ENCODE data around the gene MVD. TPM values are rescaled to one million over a fixed set of nuclear protein-coding genes. Genes with fewer than 3 reads are reported as not detected.

MVD gene
- total and polyA plus RNA-seq, 4 experiments from 2014 or later = 15.6 to 57.0 (median 35.9) TPM

DNA sequence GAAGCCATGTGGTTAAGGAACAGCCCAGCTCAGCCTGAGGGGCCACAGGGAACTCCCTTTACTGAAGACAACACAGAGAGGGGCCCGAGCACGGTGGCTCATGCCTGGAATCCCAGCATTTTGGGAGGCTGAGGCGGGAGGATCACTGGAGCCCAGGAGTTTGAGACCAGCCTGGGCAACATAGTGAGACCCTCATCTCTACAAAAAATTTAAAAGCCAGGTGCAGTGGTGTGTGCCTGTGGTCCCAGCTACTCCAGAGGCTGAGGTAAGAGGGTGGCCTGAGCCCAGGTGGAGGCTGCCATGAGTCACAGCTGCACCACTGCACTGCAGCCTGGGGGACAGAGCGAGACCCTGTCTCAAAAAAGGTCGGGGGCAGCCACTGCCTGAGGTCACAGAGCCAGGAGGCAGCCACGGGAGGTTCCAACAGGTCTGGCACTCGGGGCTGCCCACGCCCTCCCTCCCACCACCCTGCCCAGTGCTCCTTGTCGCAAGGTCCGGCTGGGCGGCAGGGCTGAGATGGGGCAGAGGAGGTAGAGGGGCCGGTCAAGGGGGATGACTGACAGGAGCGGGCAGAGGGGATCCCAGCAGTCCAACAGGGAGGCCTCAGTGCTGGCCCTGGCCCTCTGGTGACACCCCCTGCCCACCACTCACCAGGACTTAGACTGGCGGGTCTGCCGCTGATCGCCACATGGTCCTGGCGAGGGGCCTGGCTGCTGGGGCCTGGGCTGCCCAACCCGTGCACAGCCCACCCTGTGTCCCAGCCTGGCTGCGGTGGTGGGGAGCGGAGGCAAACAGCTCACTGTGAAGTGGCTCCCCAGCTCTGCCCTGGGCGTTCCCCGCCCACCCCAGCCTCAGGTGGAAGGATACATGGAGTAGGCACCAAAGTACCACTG, 15.5 kb downstream of the MVD start:
- Mint-ChIP-seq H3K4me1 (peaks cover 12 to 30% (median 20%) of the 10 kb centered on the region in 4 donors), H3K4me3 (peak overlapping the region in 2 of 8 donors; percentile 10 to 17), H3K9me3 (peaks cover 0 to 2% (median 0%) of the 10 kb centered on the region in 8 donors), H3K27me3 (no peaks in the 10 kb centered on the region), H3K27ac (peak overlapping the region in 1 of 7 donors; percentile 57), H3K36me3 (peaks cover 17 to 22% of the 10 kb centered on the region in 2 donors)
- DNase-seq = no peak
- Histone ChIP-seq H3K4me3 (ENCODE audit: low read length in 2 of 2) (no peak overlapping the region), H3K27ac (ENCODE audit: low read depth, low read length) (no peak overlapping the region), H3K27me3 (ENCODE audit: insufficient read depth, low read length) (no peaks in the 10 kb centered on the region), H3K9me3 (ENCODE audit: control insufficient read depth in 1 of 2, low read length in 2 of 2) (no peaks in the 10 kb centered on the region), H3K36me3 (ENCODE audit: insufficient read depth, low read length) (peaks cover 4% of the 10 kb centered on the region), H3K4me1 (ENCODE audit: insufficient read depth, low read length) (peaks cover 28% of the 10 kb centered on the region)
- CTCF ChIA-PET (ENCODE audit: partially characterized antibody) = no interaction called here
- POLR2A ChIA-PET (ENCODE audit: partially characterized antibody) = interaction anchor here (0.7 to 6.1 kb wide), 6 partner anchors 7 to 77 kb away, joined by 3 to 66 read pairs (median 6); partner anchors contain the start of genes IL17C, MVD and ZC3H18
- intact Hi-C loops (cut with micrococcal nuclease) = no loop called here

DNA sequence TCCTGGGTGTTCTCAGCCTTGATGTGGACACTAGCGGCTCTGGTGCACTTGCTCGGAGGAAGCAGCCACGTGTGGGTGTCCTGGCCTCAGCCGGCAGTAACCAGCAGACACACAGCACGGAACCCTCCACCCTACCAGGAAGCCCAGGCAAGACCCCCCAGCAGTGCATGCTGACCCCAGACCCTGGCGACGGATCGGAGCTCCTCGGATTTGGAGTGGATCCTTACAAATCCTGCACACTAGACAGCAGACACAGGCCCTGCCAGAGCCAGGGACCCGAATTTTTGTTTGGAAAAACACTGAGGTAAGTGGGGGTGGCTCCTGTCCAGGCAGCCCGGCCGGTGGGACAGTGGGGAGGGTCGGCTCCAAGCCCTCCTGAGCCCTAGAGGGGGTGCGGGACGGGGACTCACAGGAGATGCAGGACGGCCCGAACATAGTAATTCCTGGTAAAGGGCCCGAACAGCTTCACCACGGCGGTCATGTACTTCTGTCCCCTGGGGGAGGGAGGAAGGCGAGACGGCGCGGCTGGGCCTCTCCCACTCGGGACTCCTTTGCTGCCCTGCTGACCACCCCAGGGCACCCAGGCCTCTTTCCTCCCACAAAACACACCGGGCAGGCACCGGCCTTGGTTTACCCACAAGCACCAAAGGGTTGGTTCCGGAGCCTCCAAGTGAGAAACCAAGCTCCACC, 16.4 kb downstream of the MVD start:
- H3K4me3 Mint-ChIP-seq = peak overlapping the region in 1 of 8 donors; percentile 30

DNA sequence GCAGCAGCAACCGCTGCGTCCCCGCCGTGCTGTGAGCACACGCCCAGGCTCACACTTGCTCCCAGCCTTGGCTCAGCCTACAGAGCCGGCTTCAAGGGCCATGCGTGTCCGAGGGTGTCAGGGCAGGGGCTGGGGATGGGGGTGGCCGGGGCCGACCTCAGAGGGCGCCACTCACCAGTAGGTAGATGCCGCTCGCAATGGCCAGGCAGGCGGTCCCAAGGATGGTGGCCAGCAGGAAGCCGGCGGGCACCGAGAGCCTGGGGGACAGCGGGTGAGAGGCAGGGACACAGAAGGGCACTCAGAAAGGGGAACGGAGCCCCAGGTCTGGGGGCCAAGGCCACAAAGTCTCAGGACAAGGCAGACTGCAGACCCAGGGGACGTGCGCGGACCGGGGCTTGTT, 16.9 kb downstream of the MVD start:
- peaks cover 10 to 21% (median 14%) of the 10 kb centered on the region in 4 donors for H3K4me1 Mint-ChIP-seq
- no peak for DNase-seq
- no peak overlapping the region for H3K4me3 Mint-ChIP-seq
- POLR2A ChIA-PET (ENCODE audit: partially characterized antibody) = no interaction called here
- peak overlapping the region in 2 of 7 donors; percentile 60 to 62 for H3K27ac Mint-ChIP-seq
- H3K4me3 ChIP-seq (ENCODE audit: low read length in 2 of 2) = no peak overlapping the region
- no peaks in the 10 kb centered on the region for H3K27me3 ChIP-seq (ENCODE audit: insufficient read depth, low read length)
- H3K36me3 ChIP-seq (ENCODE audit: insufficient read depth, low read length) = peaks cover 4% of the 10 kb centered on the region
- H3K4me1 ChIP-seq (ENCODE audit: insufficient read depth, low read length) = peaks cover 15% of the 10 kb centered on the region
- peaks cover 0 to 2% (median 0%) of the 10 kb centered on the region in 8 donors for H3K9me3 Mint-ChIP-seq
- no peaks in the 10 kb centered on the region for H3K27me3 Mint-ChIP-seq
- CTCF ChIA-PET (ENCODE audit: partially characterized antibody) = no interaction called here
- intact Hi-C loops (cut with micrococcal nuclease) = no loop called here
- H3K27ac ChIP-seq (ENCODE audit: low read depth, low read length) = no peak overlapping the region
- H3K9me3 ChIP-seq (ENCODE audit: control insufficient read depth in 1 of 2, low read length in 2 of 2) = no peaks in the 10 kb centered on the region
- H3K36me3 Mint-ChIP-seq = peaks cover 22% of the 10 kb centered on the region in 2 donors

More for the DNA sequence above, 16.4 kb downstream of the MVD start:
- peaks cover 0 to 2% (median 0%) of the 10 kb centered on the region in 8 donors for H3K9me3 Mint-ChIP-seq
- peak in 1 of 5 donors; percentile 20 for DNase-seq
- no peak overlapping the region for H3K27ac ChIP-seq (ENCODE audit: low read depth, low read length)
- peak overlapping the region in 4 of 7 donors; percentile 12 to 62 (median 41) for H3K27ac Mint-ChIP-seq
- ChIA-PET POLR2A (ENCODE audit: partially characterized antibody) (interaction anchor here (0.7 to 4.1 kb wide), 3 partner anchors 6 to 76 kb away, joined by 4 to 35 read pairs (median 7); partner anchors contain the start of genes IL17C and ZC3H18), CTCF (ENCODE audit: partially characterized antibody) (no interaction called here)
- no peaks in the 10 kb centered on the region for H3K27me3 ChIP-seq (ENCODE audit: insufficient read depth, low read length)
- peaks cover 11 to 26% (median 17%) of the 10 kb centered on the region in 4 donors for H3K4me1 Mint-ChIP-seq
- no peaks in the 10 kb centered on the region for H3K9me3 ChIP-seq (ENCODE audit: control insufficient read depth in 1 of 2, low read length in 2 of 2)
- peaks cover 4% of the 10 kb centered on the region for H3K36me3 ChIP-seq (ENCODE audit: insufficient read depth, low read length)
- intact Hi-C loops (cut with micrococcal nuclease) = no loop called here
- peaks cover 22 to 26% of the 10 kb centered on the region in 2 donors for H3K36me3 Mint-ChIP-seq
- H3K27me3 Mint-ChIP-seq = no peaks in the 10 kb centered on the region
- H3K4me1 ChIP-seq (ENCODE audit: insufficient read depth, low read length) = peaks cover 20% of the 10 kb centered on the region
- H3K4me3 ChIP-seq (ENCODE audit: low read length in 2 of 2) = no peak overlapping the region

DNA sequence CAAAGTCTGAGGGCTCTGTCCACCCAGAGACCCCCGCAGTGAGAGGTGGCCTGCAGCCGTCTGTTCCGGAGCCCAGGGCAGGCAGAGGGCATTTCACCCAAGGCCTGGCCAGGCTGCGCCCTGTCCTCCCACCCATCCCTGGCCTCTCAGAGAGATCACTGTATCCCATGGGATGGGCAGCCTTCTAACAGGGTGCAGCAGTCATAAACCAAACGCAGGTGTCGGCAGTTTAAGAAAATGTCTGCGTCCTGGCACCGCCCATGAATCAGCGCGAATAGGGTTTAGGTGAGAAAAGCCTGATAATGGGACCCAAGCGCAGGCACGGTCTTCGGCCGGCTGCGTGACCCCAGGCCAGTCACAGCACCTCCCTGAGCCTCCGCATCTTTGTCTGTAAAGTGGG, 17.4 kb downstream of the MVD start:
- Histone ChIP-seq H3K9me3 (ENCODE audit: control insufficient read depth in 1 of 2, low read length in 2 of 2) (no peaks in the 10 kb centered on the region), H3K36me3 (ENCODE audit: insufficient read depth, low read length) (peaks cover 4% of the 10 kb centered on the region), H3K4me3 (ENCODE audit: low read length in 2 of 2) (no peak overlapping the region), H3K4me1 (ENCODE audit: insufficient read depth, low read length) (peaks cover 17% of the 10 kb centered on the region), H3K27me3 (ENCODE audit: insufficient read depth, low read length) (no peaks in the 10 kb centered on the region), H3K27ac (ENCODE audit: low read depth, low read length) (no peak overlapping the region)
- CTCF ChIA-PET (ENCODE audit: partially characterized antibody) = no interaction called here
- POLR2A ChIA-PET (ENCODE audit: partially characterized antibody) = no interaction called here
- Mint-ChIP-seq H3K27ac (peak overlapping the region in 3 of 7 donors; percentile 11 to 65 (median 22)), H3K9me3 (peaks cover 0 to 2% (median 0%) of the 10 kb centered on the region in 8 donors), H3K36me3 (peaks cover 22% of the 10 kb centered on the region in 2 donors), H3K4me3 (no peak overlapping the region), H3K27me3 (peaks cover 0 to under 1% of the 10 kb centered on the region in 2 donors), H3K4me1 (peaks cover 10 to 23% (median 15%) of the 10 kb centered on the region in 4 donors)
- DNase-seq = peak in 1 of 5 donors; percentile 5
- intact Hi-C loops (cut with micrococcal nuclease) = no loop called here

DNA sequence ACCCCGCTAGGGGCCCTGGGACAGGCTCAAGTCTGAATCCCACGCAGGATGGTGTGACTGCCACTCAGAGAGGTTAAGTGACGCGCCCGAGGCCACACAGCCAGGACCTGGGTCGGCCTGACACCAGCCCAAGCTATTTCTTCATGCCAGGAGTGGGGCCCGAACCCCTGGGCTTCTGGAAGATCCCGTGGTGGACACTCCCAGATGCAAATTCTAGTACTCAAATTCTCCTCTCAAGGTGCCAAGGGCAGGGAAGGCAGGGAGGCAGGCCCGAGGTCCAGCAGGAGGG, 19.3 kb downstream of the MVD start:
- Mint-ChIP-seq H3K4me1 (peaks cover 7 to 26% (median 13%) of the 10 kb centered on the region in 4 donors), H3K27ac (no peak overlapping the region), H3K9me3 (peaks cover 0 to 2% (median 0%) of the 10 kb centered on the region in 8 donors), H3K27me3 (peaks cover 0 to 3% of the 10 kb centered on the region in 2 donors), H3K36me3 (peaks cover 14 to 18% of the 10 kb centered on the region in 2 donors), H3K4me3 (no peak overlapping the region)
- Histone ChIP-seq H3K36me3 (ENCODE audit: insufficient read depth, low read length) (no peaks in the 10 kb centered on the region), H3K27me3 (ENCODE audit: insufficient read depth, low read length) (peaks cover 10% of the 10 kb centered on the region), H3K4me3 (ENCODE audit: low read length in 2 of 2) (no peak overlapping the region), H3K27ac (ENCODE audit: low read depth, low read length) (no peak overlapping the region), H3K4me1 (ENCODE audit: insufficient read depth, low read length) (peaks cover 25% of the 10 kb centered on the region), H3K9me3 (ENCODE audit: control insufficient read depth in 1 of 2, low read length in 2 of 2) (no peaks in the 10 kb centered on the region)
- CTCF ChIA-PET (ENCODE audit: partially characterized antibody) = no interaction called here
- POLR2A ChIA-PET (ENCODE audit: partially characterized antibody) = interaction anchor here (1.3 to 2.6 kb wide), 2 partner anchors 24 to 63 kb away, joined by 4 to 7 read pairs; partner anchors contain the start of genes CTU2 and RNF166
- DNase-seq = no peak
- intact Hi-C loops (cut with micrococcal nuclease) = no loop called here

DNA sequence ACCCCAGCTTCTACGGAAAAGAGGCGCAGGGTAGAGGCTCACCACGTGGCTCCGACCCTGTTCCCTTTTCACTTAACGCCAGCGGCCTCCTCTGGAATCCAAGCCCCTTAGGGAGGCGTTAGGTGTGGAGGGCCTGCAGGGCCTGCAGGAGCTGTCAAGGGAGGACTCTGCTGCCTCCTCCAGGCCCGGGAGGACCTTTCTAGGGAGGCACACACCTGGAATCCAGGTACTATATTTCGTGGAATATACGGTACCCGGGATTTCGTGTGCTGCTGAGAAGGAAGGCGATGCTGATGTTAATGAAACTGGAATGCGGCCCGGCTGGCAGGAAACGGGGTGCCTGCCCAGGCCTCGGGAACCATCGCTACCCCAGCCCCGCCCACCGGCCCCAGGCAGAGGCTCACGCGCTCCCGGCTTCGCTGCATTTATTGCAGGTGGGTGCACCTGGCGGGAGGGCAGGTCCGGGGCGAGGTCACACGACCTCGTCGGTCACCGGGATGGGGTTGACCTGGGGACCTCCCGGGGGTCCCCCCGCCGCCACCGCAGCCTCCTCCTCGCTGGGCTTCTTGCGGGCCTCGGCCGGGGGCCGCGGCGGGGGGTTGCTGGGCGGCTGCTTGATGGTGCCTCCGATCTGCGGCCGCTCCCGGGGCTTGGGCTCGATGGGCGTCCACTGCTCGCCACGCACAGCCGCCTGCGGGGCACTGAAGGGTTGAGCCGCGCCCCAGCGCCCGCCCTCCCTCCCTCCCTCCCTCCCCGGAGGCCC, 19.8 kb downstream of the MVD start:
- no peak for DNase-seq
- Histone ChIP-seq H3K36me3 (ENCODE audit: insufficient read depth, low read length) (no peaks in the 10 kb centered on the region), H3K27ac (ENCODE audit: low read depth, low read length) (no peak overlapping the region), H3K27me3 (ENCODE audit: insufficient read depth, low read length) (peaks cover 11% of the 10 kb centered on the region), H3K9me3 (ENCODE audit: control insufficient read depth in 1 of 2, low read length in 2 of 2) (no peaks in the 10 kb centered on the region), H3K4me1 (ENCODE audit: insufficient read depth, low read length) (peaks cover 26% of the 10 kb centered on the region), H3K4me3 (ENCODE audit: low read length in 2 of 2) (no peak overlapping the region)
- Mint-ChIP-seq H3K27me3 (peaks cover 0 to 3% of the 10 kb centered on the region in 2 donors), H3K27ac (peak overlapping the region in 1 of 7 donors; percentile 58), H3K36me3 (peaks cover 12 to 18% of the 10 kb centered on the region in 2 donors), H3K4me1 (peaks cover 9 to 31% (median 18%) of the 10 kb centered on the region in 4 donors), H3K9me3 (peaks cover 0 to 2% (median 0%) of the 10 kb centered on the region in 8 donors), H3K4me3 (no peak overlapping the region)
- intact Hi-C loops (cut with micrococcal nuclease) = no loop called here
- CTCF ChIA-PET (ENCODE audit: partially characterized antibody) = no interaction called here
- POLR2A ChIA-PET (ENCODE audit: partially characterized antibody) = interaction anchor here (0.8 to 5.0 kb wide), 7 partner anchors 10 to 63 kb away, joined by 3 to 34 read pairs (median 5); partner anchors contain the start of genes CTU2 and RNF166
